GM19023 (cell line): ENCODE results near the gene EYS.

Experiments used
- ATAC-seq: cut with Tn5 transposase; IDR thresholded peaks from one replicate; pipeline ENCODE4 v1.9.1; 2021; ENCODE audit warnings: mild to moderate bottlenecking, moderate library complexity; ENCODE audit not compliant: unreplicated experiment

EYS gene

GRCh38 chr6:65253041-65253440, 454.0 kb downstream of the EYS start:
- no peak for ATAC-seq

GRCh38 chr6:65248101-65248610, 458.9 kb downstream of the EYS start:
- no peak for ATAC-seq

GRCh38 chr6:65231616-65232015, 475.4 kb downstream of the EYS start:
- no peak for ATAC-seq

- ATAC-seq = no peak
These were observed 477.2 kb downstream of the EYS start for GRCh38 chr6:65229825-65230224.

- no peak for ATAC-seq
These were observed 485.9 kb downstream of the EYS start for GRCh38 chr6:65221153-65221552.

GRCh38 chr6:65202738-65203137, 504.3 kb downstream of the EYS start:
- no peak for ATAC-seq

GRCh38 chr6:65199683-65200082, 507.3 kb downstream of the EYS start:
- no peak for ATAC-seq

GRCh38 chr6:65199121-65199520, 507.9 kb downstream of the EYS start:
- no peak for ATAC-seq

GRCh38 chr6:65191471-65191870, 515.6 kb downstream of the EYS start:
- no peak for ATAC-seq

- no peak for ATAC-seq
These were observed 517.7 kb downstream of the EYS start for GRCh38 chr6:65189236-65189881.

GRCh38 chr6:65186826-65187225, 520.2 kb downstream of the EYS start:
- ATAC-seq = no peak

GRCh38 chr6:65182681-65183080, 524.3 kb downstream of the EYS start:
- ATAC-seq = no peak

GRCh38 chr6:65170273-65170672, 536.8 kb downstream of the EYS start:
- ATAC-seq = no peak

- ATAC-seq = no peak
These were observed 545.4 kb downstream of the EYS start for GRCh38 chr6:65161661-65162060.

- ATAC-seq = no peak
These were observed 550.0 kb downstream of the EYS start for GRCh38 chr6:65157025-65157424.

GRCh38 chr6:65155083-65155482, 551.9 kb downstream of the EYS start:
- no peak for ATAC-seq

- no peak for ATAC-seq
These were observed 557.2 kb downstream of the EYS start for GRCh38 chr6:65149841-65150240.

- ATAC-seq = no peak
These were observed 558.2 kb downstream of the EYS start for GRCh38 chr6:65148839-65149238.

GRCh38 chr6:65135567-65135966, 571.5 kb downstream of the EYS start:
- ATAC-seq = no peak

- no peak for ATAC-seq
These were observed 580.4 kb downstream of the EYS start for GRCh38 chr6:65126667-65127066.

- ATAC-seq = no peak
These were observed 583.5 kb downstream of the EYS start for GRCh38 chr6:65123521-65123920.

- no peak for ATAC-seq
These were observed 589.1 kb downstream of the EYS start for GRCh38 chr6:65117817-65118409.

- no peak for ATAC-seq
These were observed 590.7 kb downstream of the EYS start for GRCh38 chr6:65116326-65116725.
